ENCODE results near the gene ZNF536. TPM values are rescaled to one million over a fixed set of nuclear protein-coding genes. Genes with fewer than 3 reads are reported as not detected.

Gene ZNF536
- total RNA-seq, 6 donors from 2014 or later: 0.34 to 0.78 (median 0.71) TPM; not detected in 2

DNA sequence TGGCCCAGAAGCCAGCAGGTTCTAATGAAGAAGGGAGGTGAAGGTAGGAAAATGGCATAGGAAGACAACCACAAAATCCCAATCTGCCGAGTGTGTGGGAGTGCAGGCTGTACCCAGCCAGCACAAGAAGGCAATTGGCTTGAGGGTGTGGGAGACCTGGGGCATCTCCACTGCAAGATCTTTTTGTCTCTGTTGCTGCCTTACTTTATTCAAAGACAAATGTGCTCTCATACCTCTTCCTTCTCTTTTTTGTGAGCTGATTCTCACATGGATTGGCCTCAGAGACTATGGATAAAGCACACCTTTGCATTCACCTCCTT is 183.6 kb downstream of the ZNF536 start:
- Histone ChIP-seq H3K9me3 (no peaks in the 10 kb centered on the region), H3K27ac (no peak overlapping the region), H3K4me3 (no peak overlapping the region), H3K36me3 (no peaks in the 10 kb centered on the region), H3K4me1 (no peaks in the 10 kb centered on the region), H3K27me3 (no peaks in the 10 kb centered on the region)
- WGBS, 2 donors: 94 to 100% methylated on average over 1 of the region's 1 CpG
- no peak for TF ChIP-seq CTCF (IDR thresholded peaks at IDR 0.05)
- TF ChIP-seq EP300 (IDR thresholded peaks at IDR 0.05): no peak
- TF ChIP-seq POLR2A (IDR thresholded peaks at IDR 0.05): no peak
- TF ChIP-seq POLR2AphosphoS5 (IDR thresholded peaks at IDR 0.05): no peak
- no peak for ATAC-seq (ENCODE audit: low FRiP score in 2 of 2)
- no peak for DNase-seq

- DNase-seq (no peak), ATAC-seq (ENCODE audit: low FRiP score in 2 of 2) (no peak)
- 39 to 40% methylated on average over 6 of the region's 6 CpGs for WGBS, 2 donors
- no peaks in the 10 kb centered on the region for H3K9me3 ChIP-seq
- H3K4me1 ChIP-seq: no peaks in the 10 kb centered on the region
- no peaks in the 10 kb centered on the region for H3K36me3 ChIP-seq
- H3K27me3 ChIP-seq: no peaks in the 10 kb centered on the region
- H3K4me3 ChIP-seq: no peak overlapping the region
- TF ChIP-seq EP300 (IDR thresholded peaks at IDR 0.05): no peak
- no peak for TF ChIP-seq POLR2AphosphoS5 (IDR thresholded peaks at IDR 0.05)
- TF ChIP-seq CTCF (IDR thresholded peaks at IDR 0.05): no peak
- no peak for TF ChIP-seq POLR2A (IDR thresholded peaks at IDR 0.05)
- H3K27ac ChIP-seq: no peak overlapping the region
These were observed 184.1 kb downstream of the ZNF536 start for GRCh38 chr19:30556230-30556711.

- no peak for TF ChIP-seq EP300 (IDR thresholded peaks at IDR 0.05)
- no peak for TF ChIP-seq POLR2A (IDR thresholded peaks at IDR 0.05)
- TF ChIP-seq CTCF (IDR thresholded peaks at IDR 0.05): no peak
- no peak for TF ChIP-seq POLR2AphosphoS5 (IDR thresholded peaks at IDR 0.05)
- Histone ChIP-seq H3K4me3 (no peak overlapping the region), H3K9me3 (no peaks in the 10 kb centered on the region), H3K4me1 (no peaks in the 10 kb centered on the region), H3K27ac (no peak overlapping the region), H3K27me3 (no peaks in the 10 kb centered on the region), H3K36me3 (no peaks in the 10 kb centered on the region)
- 52 to 74% methylated on average over 4 of the region's 4 CpGs for WGBS, 2 donors
- no peak for DNase-seq
- ATAC-seq (ENCODE audit: low FRiP score in 2 of 2): no peak
These were observed 185.0 kb downstream of the ZNF536 start for GRCh38 chr19:30557212-30557611.

DNA sequence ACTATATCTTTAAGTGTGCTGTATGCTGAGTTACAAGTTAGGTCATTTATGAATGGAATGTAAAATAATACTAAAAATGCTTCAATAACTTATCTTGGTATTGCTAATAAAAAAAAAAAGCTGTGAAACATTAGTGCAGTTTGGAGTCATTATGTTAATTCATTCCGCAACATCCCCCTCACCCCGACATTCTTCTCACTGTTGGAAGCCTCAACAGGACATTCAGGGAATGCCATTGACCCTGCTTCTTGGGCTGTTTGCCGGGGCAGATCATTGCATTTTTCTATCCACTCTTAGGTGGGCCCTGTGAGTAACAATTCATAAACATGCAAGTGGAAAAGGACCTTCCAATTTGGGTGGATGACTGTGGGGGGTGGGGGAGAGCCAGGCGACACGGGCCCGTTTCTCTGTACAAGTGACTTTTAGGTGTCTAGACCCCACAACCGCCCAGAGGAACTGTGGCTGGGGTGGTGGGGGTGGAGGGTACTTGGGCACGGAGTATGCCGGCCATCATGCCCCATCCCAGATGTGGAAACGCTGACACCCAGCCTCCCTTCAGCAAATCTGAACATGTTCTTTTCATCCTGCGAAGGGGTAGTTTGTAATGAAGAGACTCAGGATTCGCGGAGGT is 185.9 kb downstream of the ZNF536 start:
- Histone ChIP-seq H3K9me3 (no peaks in the 10 kb centered on the region), H3K27me3 (no peaks in the 10 kb centered on the region), H3K36me3 (no peaks in the 10 kb centered on the region), H3K4me1 (no peaks in the 10 kb centered on the region), H3K4me3 (no peak overlapping the region), H3K27ac (no peak overlapping the region)
- DNase-seq (no peak), ATAC-seq (ENCODE audit: low FRiP score in 2 of 2) (no peak)
- no peak for TF ChIP-seq EP300 (IDR thresholded peaks at IDR 0.05)
- no peak for TF ChIP-seq CTCF (IDR thresholded peaks at IDR 0.05)
- no peak for TF ChIP-seq POLR2AphosphoS5 (IDR thresholded peaks at IDR 0.05)
- TF ChIP-seq POLR2A (IDR thresholded peaks at IDR 0.05): no peak
- 70 to 71% methylated on average over 13 of the region's 13 CpGs for WGBS, 2 donors

- no peak for DNase-seq
- 87% methylated on average over 6 of the region's 6 CpGs for WGBS, 2 donors
- Histone ChIP-seq H3K27me3 (no peaks in the 10 kb centered on the region), H3K4me3 (no peak overlapping the region), H3K9me3 (no peaks in the 10 kb centered on the region), H3K27ac (no peak overlapping the region), H3K4me1 (no peaks in the 10 kb centered on the region), H3K36me3 (no peaks in the 10 kb centered on the region)
- ATAC-seq (ENCODE audit: low FRiP score in 2 of 2): no peak
- TF ChIP-seq CTCF (IDR thresholded peaks at IDR 0.05) (no peak), POLR2A (IDR thresholded peaks at IDR 0.05) (no peak), POLR2AphosphoS5 (IDR thresholded peaks at IDR 0.05) (no peak), EP300 (IDR thresholded peaks at IDR 0.05) (no peak)
These were observed 186.6 kb downstream of the ZNF536 start for GRCh38 chr19:30558793-30559192.
